HFFc6 (cell line): ENCODE results near the gene LLPH. TPM values are rescaled to one million over a fixed set of nuclear protein-coding genes. Genes with fewer than 3 reads are reported as not detected.

Experiments
- DNase-seq: peaks from one replicate; pipeline ENCODE4 v3.0.0-alpha.2; 2018
- H3K27ac Mint-ChIP-seq: 2 replicates; pipeline ENCODE4 v1.8.0; 2020; ENCODE audit warnings: mild to moderate bottlenecking, mixed read lengths
- H3K27me3 Mint-ChIP-seq: 2 replicates; pipeline ENCODE4 v1.8.0; 2021; ENCODE audit warnings: mild to moderate bottlenecking, moderate library complexity, mixed read lengths; ENCODE audit not compliant: insufficient read depth
- H3K36me3 Mint-ChIP-seq: 2 replicates; pipeline ENCODE4 v1.8.0; 2021; ENCODE audit warnings: low read depth, mixed read lengths
- H3K4me1 Mint-ChIP-seq: 2 replicates; pipeline ENCODE4 v1.8.0; 2020; ENCODE audit warnings: low read depth, mixed read lengths
- H3K4me3 Mint-ChIP-seq: 2 replicates; pipeline ENCODE4 v1.8.0; 2020; ENCODE audit warnings: mild to moderate bottlenecking, moderate library complexity, mixed read lengths
- H3K9me3 Mint-ChIP-seq: 2 replicates; pipeline ENCODE4 v1.8.0; 2020; ENCODE audit warnings: mild to moderate bottlenecking, mixed read lengths
- total RNA-seq, 6 experiments: library from RNA; stranded (reverse); fragmentation: NEBNext Ultra II Directional; extraction: Animal tissue kit (Norgen Biotek cat#: 25700); gene quantifications; 2 replicates in 1 of 6; 3 replicates in 5 of 6; pipeline ENCODE4 v1.2.3, GENCODE V29; 2021
- TF ChIP-seq, protein P1 (sequence below): fragments of 200-600 bp; sonication (generic); IDR thresholded peaks from 2 replicates; pipeline ENCODE4 v1.5.0; 2021; ENCODE audit warnings: antibody characterized with exemption, mild to moderate bottlenecking

The LLPH gene
- total RNA-seq, 6 experiments from 2014 or later: 41.1 to 53.1 (median 45.5) TPM

DNA sequence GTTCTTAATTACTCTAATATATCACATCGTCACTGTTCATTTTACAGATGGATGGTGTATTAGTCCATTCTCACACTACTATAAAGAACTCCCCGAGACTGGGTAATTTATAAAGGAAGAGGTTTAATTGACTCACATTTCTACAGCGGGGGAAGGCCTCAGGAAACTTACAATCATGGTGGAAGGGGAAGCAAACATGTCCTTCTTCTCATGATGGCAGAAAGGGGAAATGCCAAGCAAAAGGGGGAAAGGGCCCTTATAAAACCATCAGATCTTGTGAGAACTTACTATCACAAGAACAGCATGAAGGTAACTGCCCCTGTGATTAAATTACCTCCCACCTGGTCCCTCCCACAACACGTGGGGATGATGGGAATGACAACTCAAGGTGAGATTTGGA, 32.7 kb upstream of the LLPH start:
- TF ChIP-seq, protein P1, sequence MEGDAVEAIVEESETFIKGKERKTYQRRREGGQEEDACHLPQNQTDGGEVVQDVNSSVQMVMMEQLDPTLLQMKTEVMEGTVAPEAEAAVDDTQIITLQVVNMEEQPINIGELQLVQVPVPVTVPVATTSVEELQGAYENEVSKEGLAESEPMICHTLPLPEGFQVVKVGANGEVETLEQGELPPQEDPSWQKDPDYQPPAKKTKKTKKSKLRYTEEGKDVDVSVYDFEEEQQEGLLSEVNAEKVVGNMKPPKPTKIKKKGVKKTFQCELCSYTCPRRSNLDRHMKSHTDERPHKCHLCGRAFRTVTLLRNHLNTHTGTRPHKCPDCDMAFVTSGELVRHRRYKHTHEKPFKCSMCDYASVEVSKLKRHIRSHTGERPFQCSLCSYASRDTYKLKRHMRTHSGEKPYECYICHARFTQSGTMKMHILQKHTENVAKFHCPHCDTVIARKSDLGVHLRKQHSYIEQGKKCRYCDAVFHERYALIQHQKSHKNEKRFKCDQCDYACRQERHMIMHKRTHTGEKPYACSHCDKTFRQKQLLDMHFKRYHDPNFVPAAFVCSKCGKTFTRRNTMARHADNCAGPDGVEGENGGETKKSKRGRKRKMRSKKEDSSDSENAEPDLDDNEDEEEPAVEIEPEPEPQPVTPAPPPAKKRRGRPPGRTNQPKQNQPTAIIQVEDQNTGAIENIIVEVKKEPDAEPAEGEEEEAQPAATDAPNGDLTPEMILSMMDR: no peak
- peaks cover 67% of the 10 kb centered on the region for H3K36me3 Mint-ChIP-seq
- H3K9me3 Mint-ChIP-seq: peaks cover 19% of the 10 kb centered on the region
- peaks cover 2% of the 10 kb centered on the region; the same call in 1 of the 2 replicates for H3K27me3 Mint-ChIP-seq
- DNase-seq: no peak
- no peak overlapping the region for H3K27ac Mint-ChIP-seq
- H3K4me3 Mint-ChIP-seq: no peak overlapping the region
- peaks cover 39% of the 10 kb centered on the region for H3K4me1 Mint-ChIP-seq

DNA sequence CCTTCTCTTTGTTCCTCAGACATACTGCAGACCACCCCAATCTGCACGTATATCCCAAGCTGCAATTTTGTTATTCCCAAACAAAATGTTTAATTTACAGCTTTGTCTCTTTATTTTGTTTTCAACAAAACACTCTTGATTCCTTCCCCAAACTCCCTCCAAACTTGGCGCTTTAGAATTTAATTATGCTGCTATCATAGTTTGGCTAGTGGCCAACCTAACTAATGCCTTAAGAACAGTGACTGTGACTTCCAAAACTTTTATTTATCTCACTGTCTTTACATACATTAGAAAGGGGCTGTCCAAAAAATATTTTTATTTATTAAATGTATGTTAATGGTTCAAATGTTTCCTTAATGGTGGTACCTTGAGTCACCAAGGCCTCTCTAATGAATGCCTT, 32.2 kb upstream of the LLPH start:
- H3K36me3 Mint-ChIP-seq: peaks cover 64% of the 10 kb centered on the region
- DNase-seq: no peak
- H3K4me1 Mint-ChIP-seq: peaks cover 34% of the 10 kb centered on the region
- no peak overlapping the region for H3K4me3 Mint-ChIP-seq
- H3K27ac Mint-ChIP-seq: no peak overlapping the region
- peaks cover 2% of the 10 kb centered on the region; the same call in 1 of the 2 replicates for H3K27me3 Mint-ChIP-seq
- H3K9me3 Mint-ChIP-seq: peaks cover 19% of the 10 kb centered on the region
- TF ChIP-seq, protein P1: no peak

DNA sequence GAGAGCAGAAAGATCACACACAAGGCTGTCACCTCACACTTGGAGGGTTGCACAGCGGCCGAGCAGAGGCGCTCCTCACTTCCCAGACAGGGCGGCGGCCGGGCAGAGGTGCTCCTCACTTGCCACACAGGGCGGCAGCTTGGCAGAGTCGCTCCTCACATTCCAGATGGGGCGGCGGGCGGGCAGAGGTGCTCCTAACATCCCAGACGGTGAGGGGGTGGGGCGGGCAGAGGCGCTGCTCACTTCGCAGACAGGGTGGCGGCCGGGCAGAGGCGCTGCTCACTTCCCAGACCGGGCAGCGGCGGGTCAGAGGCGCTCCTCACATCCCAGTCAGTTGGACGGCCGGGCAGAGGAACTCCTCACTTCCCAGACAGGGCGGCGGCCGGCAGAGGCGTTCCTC, 30.2 kb upstream of the LLPH start:
- peaks cover 58% of the 10 kb centered on the region for H3K36me3 Mint-ChIP-seq
- DNase-seq: no peak

DNA sequence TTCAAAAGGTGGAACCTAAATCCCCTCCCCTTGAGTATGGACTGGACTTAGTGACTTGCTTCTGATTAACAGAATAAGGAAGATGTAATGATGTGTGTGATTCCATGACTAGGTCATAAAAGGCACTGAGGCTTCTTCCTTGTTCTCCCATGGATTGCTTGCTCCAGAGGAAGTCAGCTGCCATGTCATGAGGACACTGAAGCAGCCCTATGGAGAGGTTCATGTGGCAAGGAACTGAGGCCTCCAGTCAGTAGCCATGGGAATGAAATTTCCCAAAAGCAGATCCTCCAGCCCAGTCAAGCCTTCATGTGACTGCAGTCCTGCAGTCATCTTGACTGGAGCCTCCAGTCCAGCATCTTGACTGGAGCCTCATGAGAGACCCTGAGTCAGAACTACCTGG, 28.6 kb upstream of the LLPH start:
- Mint-ChIP-seq H3K27me3 (peaks cover 2% of the 10 kb centered on the region; the same call in 1 of the 2 replicates), H3K4me3 (no peak overlapping the region), H3K4me1 (peaks cover 42% of the 10 kb centered on the region), H3K36me3 (peaks cover 46% of the 10 kb centered on the region), H3K9me3 (no peaks in the 10 kb centered on the region), H3K27ac (no peak overlapping the region)
- TF ChIP-seq, protein P1: no peak
- no peak for DNase-seq

More for the DNA sequence above, 30.2 kb upstream of the LLPH start:
- peaks cover 37% of the 10 kb centered on the region for H3K4me1 Mint-ChIP-seq
- TF ChIP-seq, protein P1: no peak
- peaks cover 13% of the 10 kb centered on the region for H3K9me3 Mint-ChIP-seq
- H3K27me3 Mint-ChIP-seq: peaks cover 2% of the 10 kb centered on the region; the same call in 1 of the 2 replicates
- no peak overlapping the region for H3K27ac Mint-ChIP-seq
- H3K4me3 Mint-ChIP-seq: no peak overlapping the region

DNA sequence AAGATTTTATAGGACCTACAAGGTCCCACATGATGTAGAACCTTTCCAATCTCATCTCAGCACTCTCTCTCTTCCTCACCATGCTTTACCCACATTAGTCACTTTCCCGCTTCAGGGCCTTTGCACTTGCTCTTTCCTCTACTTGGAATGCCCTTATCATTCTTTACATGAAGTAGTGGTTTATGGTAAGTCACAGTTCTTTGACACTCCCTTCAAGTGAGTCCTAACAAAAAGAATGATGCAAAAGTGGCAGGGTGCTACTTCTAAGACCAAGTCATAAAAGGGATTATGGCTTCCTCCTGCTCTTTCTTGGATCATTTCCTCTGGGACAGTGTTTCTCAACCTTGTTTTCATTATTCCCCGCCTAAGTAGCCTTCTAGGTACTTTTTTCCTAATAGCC, 26.1 kb upstream of the LLPH start:
- no peak for DNase-seq
- Mint-ChIP-seq H3K9me3 (no peaks in the 10 kb centered on the region), H3K4me3 (no peak overlapping the region), H3K27me3 (no peaks in the 10 kb centered on the region), H3K27ac (no peak overlapping the region), H3K4me1 (peaks cover 44% of the 10 kb centered on the region), H3K36me3 (peaks cover 38% of the 10 kb centered on the region)
- TF ChIP-seq, protein P1: no peak

DNA sequence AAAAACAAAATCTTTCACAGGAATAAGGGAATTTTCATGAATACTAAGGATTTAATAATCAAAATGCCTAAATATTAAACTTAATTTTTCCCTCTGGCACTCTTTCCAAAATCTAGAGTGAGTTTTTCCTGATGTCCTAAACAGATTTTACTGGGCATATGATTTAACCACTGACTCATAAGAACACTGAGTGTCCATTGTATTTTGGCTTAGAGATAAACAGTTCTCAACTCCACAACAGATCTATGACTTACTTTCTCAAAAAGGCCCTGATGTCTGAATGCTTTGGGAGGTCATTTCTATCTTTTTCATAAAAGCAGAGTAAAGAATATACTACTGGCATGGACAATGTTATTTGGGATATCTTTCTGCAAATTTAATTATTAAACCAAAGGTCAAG, 24.2 kb upstream of the LLPH start:
- peaks cover 42% of the 10 kb centered on the region for H3K36me3 Mint-ChIP-seq
- no peaks in the 10 kb centered on the region for H3K9me3 Mint-ChIP-seq
- peaks cover 44% of the 10 kb centered on the region for H3K4me1 Mint-ChIP-seq
- peak overlapping the region; percentile 67; the same call in 1 of the 2 replicates for H3K27ac Mint-ChIP-seq
- DNase-seq: no peak
- H3K27me3 Mint-ChIP-seq: no peaks in the 10 kb centered on the region
- TF ChIP-seq, protein P1: no peak
- no peak overlapping the region for H3K4me3 Mint-ChIP-seq
